Measurements from ENCODE around the gene CTTN.

DNA sequence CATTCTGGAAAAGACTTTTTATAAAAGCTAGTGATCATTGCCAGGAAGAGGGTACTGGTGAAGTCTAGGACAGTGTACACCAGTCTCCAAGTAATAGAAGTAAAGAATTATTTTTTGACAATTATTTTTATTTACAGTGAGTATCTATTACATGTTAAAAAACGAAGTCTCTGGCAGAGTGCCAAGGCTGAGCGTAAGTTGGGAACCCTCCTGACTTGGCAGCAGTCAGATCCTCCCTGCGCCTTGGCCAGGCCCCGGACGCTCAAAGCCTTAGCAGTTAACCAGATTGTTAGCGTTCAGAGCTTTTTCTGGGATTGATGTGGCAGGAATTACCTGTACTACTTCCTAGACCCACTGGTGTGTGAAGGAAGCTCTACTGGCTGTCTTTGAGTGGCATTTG, 38.1 kb upstream of the CTTN start:
- TF ChIP-seq, protein P1, sequence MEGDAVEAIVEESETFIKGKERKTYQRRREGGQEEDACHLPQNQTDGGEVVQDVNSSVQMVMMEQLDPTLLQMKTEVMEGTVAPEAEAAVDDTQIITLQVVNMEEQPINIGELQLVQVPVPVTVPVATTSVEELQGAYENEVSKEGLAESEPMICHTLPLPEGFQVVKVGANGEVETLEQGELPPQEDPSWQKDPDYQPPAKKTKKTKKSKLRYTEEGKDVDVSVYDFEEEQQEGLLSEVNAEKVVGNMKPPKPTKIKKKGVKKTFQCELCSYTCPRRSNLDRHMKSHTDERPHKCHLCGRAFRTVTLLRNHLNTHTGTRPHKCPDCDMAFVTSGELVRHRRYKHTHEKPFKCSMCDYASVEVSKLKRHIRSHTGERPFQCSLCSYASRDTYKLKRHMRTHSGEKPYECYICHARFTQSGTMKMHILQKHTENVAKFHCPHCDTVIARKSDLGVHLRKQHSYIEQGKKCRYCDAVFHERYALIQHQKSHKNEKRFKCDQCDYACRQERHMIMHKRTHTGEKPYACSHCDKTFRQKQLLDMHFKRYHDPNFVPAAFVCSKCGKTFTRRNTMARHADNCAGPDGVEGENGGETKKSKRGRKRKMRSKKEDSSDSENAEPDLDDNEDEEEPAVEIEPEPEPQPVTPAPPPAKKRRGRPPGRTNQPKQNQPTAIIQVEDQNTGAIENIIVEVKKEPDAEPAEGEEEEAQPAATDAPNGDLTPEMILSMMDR (IDR thresholded peaks at IDR 0.05 in 4 of 5, conservative IDR thresholded peaks at IDR 0.05 in 1 of 5), result no peak
- TF ChIP-seq POLR2A (IDR thresholded peaks at IDR 0.05), result no peak
